Effector CD8-positive, alpha-beta T cell (primary cell): ENCODE measurements around the gene HTR3B.
A peak's percentile ranks its signal among the peaks of the same experiment; 100 is the strongest.
"Not testable (repeated sequence)": the region's sequence is repeated elsewhere in the genome, so short reads cannot be mapped to it uniquely, and the experiment has no call there.

Experiments used
- DNase-seq: peaks from one replicate; lab custom pipeline; 2025; lab: John Stamatoyannopoulos, UW
- total RNA-seq, 4 experiments: gene quantifications; one replicate each; lab custom pipeline; 2026; lab: John Stamatoyannopoulos, UW

Gene HTR3B
- total RNA-seq: 0 reads per million in 4 experiments

GRCh38 chr11:113904379-113905101, at the start of gene HTR3B:
Gene HTR3B (plus strand): TSS chr11:113904796. CDS start chr11:113904934, 138 bp downstream.
- no peak for DNase-seq

- no peak for DNase-seq
Measured at GRCh38 chr11:113855803-113856202, 48.8 kb upstream of the HTR3B start.

- no peak for DNase-seq
Measured at GRCh38 chr11:113856966-113857759, 47.4 kb upstream of the HTR3B start.

- DNase-seq: no peak
Measured at GRCh38 chr11:113859665-113860064, 44.9 kb upstream of the HTR3B start.

- DNase-seq: no peak
Measured at GRCh38 chr11:113862435-113862834, 42.2 kb upstream of the HTR3B start.

- DNase-seq: no peak
Measured at GRCh38 chr11:113864410-113864809, 40.2 kb upstream of the HTR3B start.

GRCh38 chr11:113865873-113866272, 38.7 kb upstream of the HTR3B start:
- no peak for DNase-seq

- no peak for DNase-seq
Measured at GRCh38 chr11:113867843-113868503, 36.6 kb upstream of the HTR3B start.

GRCh38 chr11:113871336-113871735, 33.3 kb upstream of the HTR3B start:
- DNase-seq: no peak

GRCh38 chr11:113873236-113873626, 31.4 kb upstream of the HTR3B start:
- DNase-seq: no peak

- no peak for DNase-seq
Measured at GRCh38 chr11:113874096-113874495, 30.5 kb upstream of the HTR3B start.

- DNase-seq: no peak
Measured at GRCh38 chr11:113874581-113875233, 29.9 kb upstream of the HTR3B start.

- peak; percentile 65 for DNase-seq
Measured at GRCh38 chr11:113875234-113876073, 29.1 kb upstream of the HTR3B start, which contains the start of gene USP28. Gene USP28 (minus strand): TSS chr11:113875572. CDS start chr11:113875501, 71 bp downstream.

GRCh38 chr11:113876074-113876797, 28.4 kb upstream of the HTR3B start:
- DNase-seq: no peak

GRCh38 chr11:113876798-113877669, 27.6 kb upstream of the HTR3B start:
- no peak for DNase-seq

GRCh38 chr11:113877670-113878055, 26.9 kb upstream of the HTR3B start:
- no peak for DNase-seq

GRCh38 chr11:113879446-113879845, 25.1 kb upstream of the HTR3B start:
- not testable (repeated sequence) for DNase-seq

- no peak for DNase-seq
Measured at GRCh38 chr11:113880971-113881370, 23.6 kb upstream of the HTR3B start.

GRCh38 chr11:113881856-113882255, 22.7 kb upstream of the HTR3B start:
- DNase-seq: no peak
